GM19193 (cell line): ENCODE measurements around the gene EIF4G1.

Source experiments
- POLR2A ChIP-seq: IDR thresholded peaks from 4 replicates; pipeline ENCODE4 v1.6.1; 2011; ENCODE audit not compliant: insufficient read depth, insufficient read length; ENCODE audit errors: extremely low read depth

Gene EIF4G1

DNA sequence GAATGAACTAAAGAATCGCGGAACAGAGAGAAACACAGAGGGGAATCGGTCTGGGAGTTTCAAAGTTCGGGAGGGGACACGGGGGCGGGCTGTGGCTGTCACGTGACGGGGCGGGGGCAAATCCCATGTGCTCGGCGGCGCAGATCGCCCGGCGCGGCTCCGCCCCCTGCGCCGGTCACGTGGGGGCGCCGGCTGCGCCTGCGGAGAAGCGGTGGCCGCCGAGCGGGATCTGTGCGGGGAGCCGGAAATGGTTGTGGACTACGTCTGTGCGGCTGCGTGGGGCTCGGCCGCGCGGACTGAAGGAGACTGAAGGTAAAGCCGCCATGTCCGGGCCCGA, at the start of gene EIF4G1:
Gene EIF4G1, plus strand, starts transcription at position 244 of the 337 bp plus-strand sequence. CDS start 1,191 bp downstream, outside the sequence.
- TF ChIP-seq POLR2A: peak; percentile 82

GRCh38 chr3:184272269-184272668, 42.1 kb upstream of the EIF4G1 start:
- TF ChIP-seq POLR2A: no peak

DNA sequence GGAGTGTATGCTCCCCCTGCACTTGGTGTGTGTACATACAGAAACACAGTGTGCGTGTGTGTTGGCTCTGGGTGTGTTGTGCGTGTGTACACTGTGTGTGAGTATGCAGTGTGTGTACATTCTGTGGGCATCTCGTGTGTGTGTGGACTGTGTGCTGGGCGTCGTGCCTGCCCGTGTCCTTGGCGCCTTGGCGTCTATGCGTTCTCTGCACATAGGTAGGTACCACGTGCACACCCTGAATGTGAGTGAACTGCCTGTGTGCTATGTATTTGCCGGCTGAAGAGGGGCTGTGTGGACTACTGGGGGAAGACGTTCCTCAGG, 39.1 kb upstream of the EIF4G1 start:
- TF ChIP-seq POLR2A: no peak

DNA sequence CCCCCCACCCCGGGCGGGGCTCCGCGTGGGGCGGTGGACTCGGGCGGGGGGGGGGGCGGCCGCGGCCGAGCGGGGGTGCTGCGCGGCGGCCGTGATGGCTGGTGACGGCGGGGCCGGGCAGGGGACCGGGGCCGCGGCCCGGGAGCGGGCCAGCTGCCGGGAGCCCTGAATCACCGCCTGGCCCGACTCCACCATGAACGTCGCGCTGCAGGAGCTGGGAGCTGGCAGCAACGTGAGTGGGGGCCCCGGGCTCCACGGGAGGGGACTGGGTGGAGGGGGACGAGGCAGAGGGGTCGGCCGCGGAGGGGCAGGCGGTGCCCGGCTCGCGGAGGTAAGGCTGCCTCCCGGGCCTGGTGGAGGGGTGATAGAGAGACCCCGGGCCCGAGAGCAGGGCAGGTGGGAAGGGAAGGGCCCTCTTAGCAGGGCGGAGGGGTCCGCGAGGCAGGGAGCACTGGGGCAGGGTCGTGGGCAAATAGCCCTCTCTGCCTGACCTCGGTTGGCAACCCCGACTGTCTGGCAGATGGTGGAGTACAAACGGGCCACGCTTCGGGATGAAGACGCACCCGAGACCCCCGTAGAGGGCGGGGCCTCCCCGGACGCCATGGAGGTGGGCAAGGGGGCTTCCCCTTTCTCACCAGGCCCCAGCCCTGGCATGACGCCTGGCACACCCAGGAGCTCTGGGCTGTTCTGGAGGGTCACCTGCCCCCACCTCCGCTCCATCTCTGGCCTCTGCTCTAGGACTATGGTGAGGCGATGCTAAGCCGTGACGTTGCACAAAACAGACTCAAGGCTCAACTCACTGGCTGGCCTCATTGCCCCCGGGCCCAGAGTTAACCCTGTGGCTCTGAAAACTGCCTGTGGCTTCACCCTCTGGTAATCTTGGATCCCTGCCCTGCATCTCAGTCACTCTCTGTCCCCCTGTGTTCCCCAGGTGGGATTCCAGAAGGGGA, 38.2 kb upstream of the EIF4G1 start, which contains the start of gene ECE2:
Gene ECE2, plus strand, starts transcription at position 62 of the 950 bp plus-strand sequence. Its CDS starts 132 bp downstream, at position 194.
- no peak for TF ChIP-seq POLR2A

- no peak for TF ChIP-seq POLR2A
Observed at GRCh38 chr3:184277366-184277765, 37.0 kb upstream of the EIF4G1 start.

DNA sequence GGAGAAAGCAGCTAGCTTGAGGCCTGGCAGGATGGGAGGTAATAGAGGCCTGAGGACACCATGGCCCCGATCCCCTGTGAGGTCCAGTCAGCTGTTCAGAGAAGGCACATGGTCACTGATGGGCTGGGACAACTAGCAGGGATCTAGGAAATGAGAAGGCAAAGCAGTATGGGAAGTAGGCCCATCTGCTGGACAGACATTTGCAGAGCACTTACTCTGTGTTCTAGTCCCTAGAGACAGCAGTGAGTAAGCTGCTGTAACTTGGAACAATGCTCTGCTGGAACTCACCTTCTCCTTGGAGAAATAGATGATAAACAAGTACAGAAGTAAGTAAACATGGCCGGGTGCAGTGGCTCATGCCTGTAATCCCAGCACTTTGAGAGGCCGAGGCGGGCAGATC, 31.5 kb upstream of the EIF4G1 start:
- no peak for TF ChIP-seq POLR2A

DNA sequence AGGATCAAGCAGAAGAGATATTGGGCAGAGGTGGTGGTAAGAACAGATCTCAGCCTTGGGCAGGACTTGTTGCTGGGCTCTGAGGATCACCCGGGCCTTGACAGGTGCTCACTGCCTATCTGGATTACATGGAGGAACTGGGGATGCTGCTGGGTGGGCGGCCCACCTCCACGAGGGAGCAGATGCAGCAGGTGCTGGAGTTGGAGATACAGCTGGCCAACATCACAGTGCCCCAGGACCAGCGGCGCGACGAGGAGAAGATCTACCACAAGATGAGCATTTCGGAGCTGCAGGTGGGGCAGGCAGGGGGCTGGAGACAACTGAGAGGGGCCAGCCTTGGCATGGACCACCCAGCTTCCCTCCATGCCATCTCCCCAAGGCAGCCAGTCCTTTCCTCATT, 30.7 kb upstream of the EIF4G1 start:
- TF ChIP-seq POLR2A: no peak

GRCh38 chr3:184284696-184285095, 29.7 kb upstream of the EIF4G1 start:
- TF ChIP-seq POLR2A: no peak

- TF ChIP-seq POLR2A: no peak
Observed at GRCh38 chr3:184289426-184289938, 24.9 kb upstream of the EIF4G1 start.

GRCh38 chr3:184290331-184290730, 24.1 kb upstream of the EIF4G1 start:
- no peak for TF ChIP-seq POLR2A

DNA sequence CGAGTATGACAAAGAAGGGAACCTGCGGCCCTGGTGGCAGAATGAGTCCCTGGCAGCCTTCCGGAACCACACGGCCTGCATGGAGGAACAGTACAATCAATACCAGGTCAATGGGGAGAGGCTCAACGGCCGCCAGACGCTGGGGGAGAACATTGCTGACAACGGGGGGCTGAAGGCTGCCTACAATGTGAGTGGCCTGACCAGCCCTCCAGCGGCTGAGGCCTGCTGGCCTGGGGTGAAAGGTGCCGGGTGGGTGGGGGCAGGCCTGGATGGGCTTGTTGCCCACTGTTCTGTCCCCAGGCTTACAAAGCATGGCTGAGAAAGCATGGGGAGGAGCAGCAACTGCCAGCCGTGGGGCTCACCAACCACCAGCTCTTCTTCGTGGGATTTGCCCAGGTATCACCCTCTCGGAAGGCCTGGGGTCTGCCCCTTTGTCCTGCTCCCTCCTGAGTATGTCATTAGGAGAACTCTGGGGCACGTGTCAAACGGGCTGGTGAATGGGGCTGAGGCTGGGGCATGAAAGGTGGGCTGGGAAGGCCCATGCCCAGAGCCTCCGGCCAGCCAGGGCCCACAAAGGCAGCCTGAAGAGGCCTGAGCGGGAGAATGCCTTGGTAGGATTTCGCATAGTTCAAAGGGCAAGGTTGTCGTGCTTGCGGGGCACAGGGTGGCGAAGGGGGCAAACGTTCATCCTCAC, 23.2 kb upstream of the EIF4G1 start:
- TF ChIP-seq POLR2A: no peak

DNA sequence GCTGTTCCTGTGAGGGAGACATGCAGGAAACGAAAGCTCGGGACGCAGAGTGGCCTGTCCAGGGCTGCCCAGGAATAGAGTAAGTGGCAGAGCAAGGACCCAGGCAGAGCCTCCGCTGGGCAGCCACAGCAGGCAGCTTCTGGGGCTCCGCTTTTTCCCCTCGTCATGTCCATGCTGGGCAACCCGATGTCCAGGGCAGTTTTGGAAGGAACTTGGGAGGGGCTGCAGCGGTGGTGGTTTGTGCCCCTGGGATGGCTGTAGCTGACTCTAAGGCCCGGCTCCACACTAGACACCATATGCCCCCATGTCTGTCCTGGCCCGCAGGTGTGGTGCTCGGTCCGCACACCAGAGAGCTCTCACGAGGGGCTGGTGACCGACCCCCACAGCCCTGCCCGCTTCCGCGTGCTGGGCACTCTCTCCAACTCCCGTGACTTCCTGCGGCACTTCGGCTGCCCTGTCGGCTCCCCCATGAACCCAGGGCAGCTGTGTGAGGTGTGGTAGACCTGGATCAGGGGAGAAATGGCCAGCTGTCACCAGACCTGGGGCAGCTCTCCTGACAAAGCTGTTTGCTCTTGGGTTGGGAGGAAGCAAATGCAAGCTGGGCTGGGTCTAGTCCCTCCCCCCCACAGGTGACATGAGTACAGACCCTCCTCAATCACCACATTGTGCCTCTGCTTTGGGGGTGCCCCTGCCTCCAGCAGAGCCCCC, 22.5 kb upstream of the EIF4G1 start:
- TF ChIP-seq POLR2A: no peak

GRCh38 chr3:184295771-184296170, 18.6 kb upstream of the EIF4G1 start:
- no peak for TF ChIP-seq POLR2A

GRCh38 chr3:184296616-184297015, 17.8 kb upstream of the EIF4G1 start:
- no peak for TF ChIP-seq POLR2A
